PC-3 (cell line): ENCODE data around the gene RORB. TPM values are rescaled to one million over a fixed set of nuclear protein-coding genes. Genes with fewer than 3 reads are reported as not detected.

Source experiments
- ATAC-seq: fragments of 200-7000 bp; cut with Tn5 transposase; 2 replicates; pipeline ENCODE4 v1.9.1; 2020; ENCODE audit warnings: mild to moderate bottlenecking, moderate library complexity
- BruUV-seq: library from RNA; stranded (reverse); fragments of 400-500 nt; replicated peaks from 2 replicates; lab custom pipeline; 2021; lab: Mats Ljungman, UMichigan
- CTCF ChIA-PET: fragments of 300-600 bp; sonication (Branson Sonifier 250); formaldehyde crosslinking; loops from one replicate; lab custom pipeline; 2022; ENCODE audit warnings: antibody characterized with exemption; lab: Charles Lee
- POLR2A ChIA-PET: fragments of 300-600 bp; sonication (Branson Sonifier 250); formaldehyde crosslinking; loops from one replicate; lab custom pipeline; 2022; ENCODE audit warnings: antibody characterized with exemption; ENCODE audit not compliant: unreplicated experiment; lab: Charles Lee
- DNase-seq: peaks from one replicate; pipeline ENCODE4 v3.0.0-alpha.2; 2015
- H2AFZ ChIP-seq: fragments of 300-600 bp; sonication (generic); 2 replicates; pipeline ENCODE4 v1.6.0; 2016; ENCODE audit warnings: antibody characterized with exemption, low read length
- H3F3A ChIP-seq: fragments of 300-600 bp; sonication (generic); one replicate; pipeline ENCODE4 v1.6.0; 2017; ENCODE audit warnings: antibody characterized with exemption, low read length, control low read depth, mild to moderate bottlenecking; ENCODE audit not compliant: unreplicated experiment
- H3K27ac ChIP-seq: fragments of 300-600 bp; sonication (generic); 2 replicates; pipeline ENCODE4 v1.5.1; 2016; ENCODE audit warnings: mild to moderate bottlenecking, low read length
- H3K27me3 ChIP-seq: fragments of 300-600 bp; sonication (generic); 2 replicates; pipeline ENCODE4 v1.6.1; 2016; ENCODE audit warnings: low read length, mixed read lengths
- H3K36me3 ChIP-seq: fragments of 300-600 bp; sonication (generic); 2 replicates; pipeline ENCODE4 v1.6.1; 2016; ENCODE audit warnings: low read depth, mixed run types, low read length, mixed read lengths
- H3K4me1 ChIP-seq: fragments of 300-600 bp; sonication (generic); 2 replicates; pipeline ENCODE4 v1.5.1; 2016; ENCODE audit warnings: low read length; ENCODE audit not compliant: insufficient read depth
- H3K4me2 ChIP-seq: fragments of 300-600 bp; sonication (generic); 2 replicates; pipeline ENCODE4 v1.6.0; 2016; ENCODE audit warnings: low read length
- H3K4me3 ChIP-seq: fragments of 300-600 bp; sonication (generic); 2 replicates; pipeline ENCODE4 v1.5.1; 2016; ENCODE audit warnings: mild to moderate bottlenecking, low read length, mixed read lengths
- H3K79me2 ChIP-seq: fragments of 300-600 bp; sonication (generic); 2 replicates; pipeline ENCODE4 v1.6.1; 2017; ENCODE audit warnings: low read length, mixed read lengths
- H3K9ac ChIP-seq: fragments of 300-600 bp; sonication (generic); 2 replicates; pipeline ENCODE4 v1.6.0; 2016; ENCODE audit warnings: mild to moderate bottlenecking, low read length
- H3K9me2 ChIP-seq: fragments of 300-600 bp; sonication (generic); replicated peaks from 2 replicates; pipeline ENCODE4 v1.6.1; 2016; ENCODE audit warnings: mixed run types, low read length, mixed read lengths
- H3K9me3 ChIP-seq: fragments of 300-600 bp; sonication (generic); 2 replicates; pipeline ENCODE4 v1.6.1; 2016; ENCODE audit warnings: low read length, mixed read lengths
- H4K20me1 ChIP-seq: fragments of 300-600 bp; sonication (generic); 2 replicates; pipeline ENCODE4 v1.6.1; 2016; ENCODE audit warnings: low read length, mixed read lengths
- CTCF ChIP-seq: fragments of 300-600 bp; sonication (generic); conservative IDR thresholded peaks from 2 replicates; pipeline ENCODE4 v1.5.1; 2017; ENCODE audit warnings: antibody characterized with exemption, low read depth, mild to moderate bottlenecking, low read length
- EZH2 ChIP-seq: fragments of 300-600 bp; sonication (generic); IDR thresholded peaks from one replicate; pipeline ENCODE4 v1.6.1; 2017; ENCODE audit warnings: antibody characterized with exemption, mild to moderate bottlenecking, low read length; ENCODE audit not compliant: unreplicated experiment
- EZH2phosphoT487 ChIP-seq: fragments of 300-600 bp; sonication (generic); IDR thresholded peaks from 2 replicates; pipeline ENCODE4 v1.6.1; 2018; ENCODE audit warnings: mild to moderate bottlenecking, antibody characterized with exemption, low read length, borderline replicate concordance
- intact Hi-C: fragments of 100-400 bp; cut with micrococcal nuclease; formaldehyde crosslinking; loops from 2 replicates; pipeline ENCODE4 v1.9.0; 2023
- total RNA-seq: library from RNA; depleted of rRNA; stranded (reverse); fragments of >200 nt; gene quantifications from 2 replicates; pipeline ENCODE4 v1.2.3, GENCODE V29; 2014

Gene RORB
- total RNA-seq, 1 experiment from 2014 or later = not detected

GRCh38 chr9:74639112-74639511, 142.0 kb downstream of the RORB start:
- DNase-seq (no peak), ATAC-seq (no peak)
- BruUV-seq = no TSS peak
- Histone ChIP-seq H2AFZ (no peak overlapping the region), H3K4me3 (no peak overlapping the region), H3K79me2 (no peaks in the 10 kb centered on the region), H3K27ac (no peak overlapping the region), H3K36me3 (no peaks in the 10 kb centered on the region), H3K9me2 (no peaks in the 10 kb centered on the region), H3K4me1 (no peaks in the 10 kb centered on the region), H4K20me1 (no peaks in the 10 kb centered on the region), H3K4me2 (no peak overlapping the region), H3K9me3 (no peaks in the 10 kb centered on the region), H3K9ac (no peak overlapping the region), H3F3A (no peaks in the 10 kb centered on the region), H3K27me3 (peaks cover 22% of the 10 kb centered on the region)
- intact Hi-C loops = no loop called here
- POLR2A ChIA-PET = no interaction called here
- CTCF ChIA-PET = no interaction called here
- TF ChIP-seq EZH2 (no peak), EZH2phosphoT487 (no peak), CTCF (no peak)

- Histone ChIP-seq H3K4me2 (no peak overlapping the region), H3K4me1 (no peaks in the 10 kb centered on the region), H3K9ac (no peak overlapping the region), H3K9me3 (no peaks in the 10 kb centered on the region), H3K9me2 (no peaks in the 10 kb centered on the region), H3K79me2 (no peaks in the 10 kb centered on the region), H3K36me3 (no peaks in the 10 kb centered on the region), H3F3A (no peaks in the 10 kb centered on the region), H3K27ac (no peak overlapping the region), H2AFZ (no peak overlapping the region), H3K27me3 (peaks cover 22% of the 10 kb centered on the region), H4K20me1 (no peaks in the 10 kb centered on the region), H3K4me3 (no peak overlapping the region)
- CTCF ChIA-PET = no interaction called here
- ATAC-seq (no peak), DNase-seq (no peak)
- TF ChIP-seq CTCF = no peak
- no peak for TF ChIP-seq EZH2
- TF ChIP-seq EZH2phosphoT487 = no peak
- intact Hi-C loops = no loop called here
- POLR2A ChIA-PET = no interaction called here
- no TSS peak for BruUV-seq
Observed at GRCh38 chr9:74642376-74642775, 145.2 kb downstream of the RORB start.

GRCh38 chr9:74643303-74643923, 146.3 kb downstream of the RORB start:
- Histone ChIP-seq H3K4me1 (no peaks in the 10 kb centered on the region), H3K9me3 (no peaks in the 10 kb centered on the region), H3K4me2 (no peak overlapping the region), H3K36me3 (no peaks in the 10 kb centered on the region), H3K27me3 (peaks cover 22% of the 10 kb centered on the region), H3F3A (no peaks in the 10 kb centered on the region), H3K9ac (no peak overlapping the region), H3K79me2 (no peaks in the 10 kb centered on the region), H3K27ac (no peak overlapping the region), H4K20me1 (no peaks in the 10 kb centered on the region), H2AFZ (no peak overlapping the region), H3K4me3 (no peak overlapping the region), H3K9me2 (no peaks in the 10 kb centered on the region)
- no peak for DNase-seq
- intact Hi-C loops = no loop called here
- ChIA-PET CTCF (no interaction called here), POLR2A (no interaction called here)
- no peak for ATAC-seq
- no peak for TF ChIP-seq CTCF
- TF ChIP-seq EZH2 = no peak
- no peak for TF ChIP-seq EZH2phosphoT487
- BruUV-seq = no TSS peak
